AG08395 (cell line): ENCODE measurements around the gene C11orf58.
A peak's percentile ranks its signal among the peaks of the same experiment; 100 is the strongest.

Source experiments
- DNase-seq: peaks from one replicate; pipeline ENCODE4 v3.0.0; 2012; ENCODE audit warnings: mixed read lengths, low spot score

Gene C11orf58

DNA sequence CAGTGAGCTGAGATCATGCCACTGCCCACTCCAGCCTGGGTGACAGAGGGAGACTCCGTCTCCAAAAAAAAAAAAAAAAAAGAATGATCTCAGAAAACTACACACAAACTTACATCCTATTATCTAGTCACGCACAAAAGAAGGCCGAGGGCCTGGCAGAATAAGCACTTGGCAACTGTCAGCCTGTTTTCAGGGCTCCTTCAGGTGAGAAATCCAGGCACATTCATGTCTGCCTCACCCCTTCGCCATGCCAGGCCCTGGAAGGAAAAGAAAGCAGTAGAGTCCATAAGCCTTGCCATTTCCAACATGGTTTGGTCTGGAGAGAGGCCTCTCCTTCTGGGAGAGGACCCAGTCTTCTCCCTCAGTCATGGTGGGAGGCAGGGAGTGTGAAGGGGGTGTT is 30.9 kb downstream of the C11orf58 start:
- no peak for DNase-seq

DNA sequence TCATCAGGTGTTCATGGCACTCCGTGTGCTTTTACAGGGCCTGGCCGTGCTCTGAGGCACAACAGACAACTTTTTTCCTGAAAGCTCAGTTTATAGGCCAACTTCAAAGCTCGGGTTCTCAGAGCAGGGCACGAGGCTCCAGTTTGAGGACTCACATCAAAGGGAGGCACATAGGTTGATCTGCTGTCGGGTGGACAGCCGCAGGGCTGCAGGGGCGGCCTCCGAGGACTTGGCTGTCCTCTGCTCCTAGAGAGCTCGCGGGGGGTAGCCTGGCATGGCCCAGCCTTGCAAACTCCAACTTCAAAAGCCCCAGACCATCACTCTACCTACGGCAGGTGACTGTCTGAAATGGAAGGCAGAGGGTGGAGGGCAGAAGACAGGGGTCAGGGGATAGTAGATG is 31.6 kb downstream of the C11orf58 start:
- no peak for DNase-seq

- DNase-seq = no peak
These were observed 33.1 kb downstream of the C11orf58 start for GRCh38 chr11:16771350-16772140.

GRCh38 chr11:16772141-16772512 is 33.7 kb downstream of the C11orf58 start:
- no peak for DNase-seq

DNA sequence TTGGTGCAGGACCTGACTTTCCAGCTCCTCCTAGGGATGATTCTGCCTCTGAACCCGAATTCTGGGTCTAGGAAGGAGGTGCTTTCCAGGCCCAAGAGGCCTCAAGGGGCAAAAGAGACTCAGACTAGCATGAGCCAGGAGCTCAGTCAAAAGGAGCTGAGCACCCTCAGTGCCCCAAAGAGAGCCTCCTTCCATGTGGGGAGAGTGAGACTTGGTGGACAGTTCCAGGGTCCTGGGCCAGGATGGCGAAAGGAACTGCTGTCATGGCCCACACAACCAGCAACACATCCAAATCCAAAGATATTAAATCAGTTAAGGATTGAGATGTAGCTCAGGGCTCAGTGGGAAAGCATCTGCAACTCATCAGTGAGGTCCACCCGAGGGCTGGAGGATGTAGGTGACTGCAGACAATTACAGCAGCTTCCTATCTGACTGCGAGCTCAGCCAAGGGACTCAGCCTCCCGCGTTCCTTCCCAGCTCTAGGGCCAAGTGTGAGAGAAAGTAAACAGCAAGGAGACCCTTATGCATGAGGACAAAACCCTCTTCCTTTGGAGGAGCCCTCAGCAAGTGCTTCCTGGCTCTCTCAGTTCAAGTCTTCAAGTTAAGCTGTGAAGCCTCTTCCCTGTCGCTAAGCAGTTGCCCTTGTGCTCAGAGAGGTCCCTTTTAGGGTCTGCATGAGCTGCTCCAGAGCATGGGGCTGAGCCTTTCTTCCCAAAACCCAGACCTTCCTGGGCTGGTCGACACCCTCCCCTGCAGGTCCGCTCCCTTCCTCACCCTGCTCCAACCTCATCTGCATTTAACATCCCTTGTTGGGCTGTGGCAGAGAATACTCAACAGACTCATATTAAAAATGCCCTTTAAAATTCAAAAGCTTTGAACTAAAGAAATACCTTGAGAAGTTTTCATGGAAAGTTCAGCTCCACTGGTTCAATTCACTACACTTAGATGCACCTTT is 35.8 kb downstream of the C11orf58 start:
- DNase-seq = peak; percentile 31

DNA sequence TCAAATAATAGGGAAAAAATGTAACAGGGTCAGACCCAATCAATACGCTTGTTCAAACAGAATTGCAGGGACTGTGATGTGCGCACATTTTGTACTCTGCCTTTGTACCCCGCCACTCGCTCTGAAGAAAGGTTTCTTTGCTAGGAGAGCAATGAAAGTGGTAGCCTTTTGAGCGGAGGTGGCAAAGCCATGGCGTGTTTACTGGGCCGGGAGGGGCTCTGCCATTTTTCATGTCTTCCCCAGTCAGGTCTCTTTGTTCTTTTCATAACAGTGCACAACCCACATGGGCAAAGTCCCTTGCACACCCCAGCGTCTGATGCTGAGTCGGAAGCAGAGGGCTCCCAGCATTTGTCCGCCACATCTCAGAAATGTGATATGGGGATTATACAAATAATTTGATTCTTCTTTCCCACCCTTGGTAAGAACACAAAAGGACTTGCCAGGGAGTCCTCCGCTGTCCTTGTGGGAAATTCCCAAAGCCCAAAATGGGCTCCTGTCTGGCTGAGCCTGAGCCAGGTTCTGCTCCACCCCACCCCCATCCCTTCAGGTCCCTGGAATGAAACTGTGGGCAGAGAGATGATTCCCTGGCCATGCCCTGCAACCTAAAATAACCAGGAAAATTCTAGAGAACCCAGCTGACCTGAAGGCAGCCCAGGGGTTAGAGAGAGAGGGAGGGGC is 36.6 kb downstream of the C11orf58 start:
- no peak for DNase-seq

DNA sequence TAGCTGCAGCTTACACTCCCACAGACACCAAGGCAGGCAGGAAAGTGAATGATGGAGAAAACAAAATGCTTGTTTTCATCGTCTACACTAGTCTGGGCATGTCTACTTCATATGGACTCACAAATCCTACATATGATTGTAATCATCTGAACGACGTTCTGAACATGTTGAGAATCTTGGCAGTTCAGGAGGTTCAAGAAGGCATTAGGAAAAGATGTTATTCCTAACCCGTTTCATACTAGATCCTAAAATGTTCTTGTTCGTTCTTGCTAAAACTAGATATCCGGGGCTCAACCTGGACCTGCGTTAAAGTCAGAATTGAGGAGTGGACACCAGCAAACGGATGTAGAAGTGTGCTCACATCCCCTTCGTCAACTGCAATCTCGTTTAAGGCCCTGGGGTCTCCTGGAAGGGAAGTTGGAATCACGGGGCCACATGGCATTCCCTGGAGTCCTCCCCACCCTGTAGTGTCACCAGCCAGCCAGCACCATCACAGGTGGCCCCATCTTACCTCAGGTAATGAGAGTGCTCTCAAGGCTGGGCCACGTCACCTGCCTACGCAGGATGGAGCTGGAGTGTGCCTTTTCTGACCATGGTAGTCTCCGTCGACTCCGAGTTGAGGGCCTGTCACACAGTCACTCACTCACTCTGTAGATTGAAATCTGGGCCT is 37.3 kb downstream of the C11orf58 start:
- DNase-seq = no peak

GRCh38 chr11:16776711-16777612 is 38.5 kb downstream of the C11orf58 start:
- DNase-seq = peak; percentile 30

DNA sequence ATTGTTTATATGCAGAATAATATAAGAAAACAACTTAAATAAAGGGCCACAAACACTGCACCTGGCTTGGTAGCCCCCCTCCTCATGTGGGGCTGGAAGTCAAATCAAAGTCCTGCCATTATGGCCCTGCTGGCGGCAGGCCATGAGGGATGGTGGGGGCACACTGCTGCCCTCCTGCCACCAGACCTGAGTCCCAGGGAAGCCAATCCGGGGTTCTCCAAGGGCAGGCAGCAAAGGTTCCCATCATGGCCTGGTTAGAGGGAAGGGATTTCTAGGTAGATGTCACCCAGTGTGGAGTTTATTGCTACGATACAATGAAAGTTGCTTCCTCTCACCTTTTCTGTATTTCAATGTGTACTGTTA is 39.1 kb downstream of the C11orf58 start:
- DNase-seq = no peak

DNA sequence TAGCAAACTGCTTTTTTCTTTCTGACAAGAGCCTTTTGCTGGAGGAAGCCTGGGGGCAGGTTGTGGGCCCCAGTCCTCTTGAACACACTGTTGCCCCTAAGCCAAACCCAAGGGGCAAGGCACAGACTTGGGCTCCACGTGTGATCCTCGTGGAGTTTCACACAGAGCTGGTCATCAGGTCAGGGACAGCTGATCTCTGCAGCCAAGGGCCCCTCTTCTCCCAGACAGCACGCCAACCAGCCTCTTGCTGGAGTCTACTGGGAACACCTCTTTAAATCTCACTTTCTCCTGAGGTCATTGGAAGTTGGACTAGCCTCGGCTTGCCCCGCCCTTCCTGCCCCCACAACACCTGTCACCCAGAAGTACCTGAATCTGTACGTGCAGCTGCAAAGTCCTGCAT is 39.8 kb downstream of the C11orf58 start:
- DNase-seq = no peak

- no peak for DNase-seq
These were observed 40.4 kb downstream of the C11orf58 start for GRCh38 chr11:16778876-16779275.

GRCh38 chr11:16779436-16779835 is 41.0 kb downstream of the C11orf58 start:
- DNase-seq = no peak

- no peak for DNase-seq
These were observed 41.7 kb downstream of the C11orf58 start for GRCh38 chr11:16780146-16780545.

DNA sequence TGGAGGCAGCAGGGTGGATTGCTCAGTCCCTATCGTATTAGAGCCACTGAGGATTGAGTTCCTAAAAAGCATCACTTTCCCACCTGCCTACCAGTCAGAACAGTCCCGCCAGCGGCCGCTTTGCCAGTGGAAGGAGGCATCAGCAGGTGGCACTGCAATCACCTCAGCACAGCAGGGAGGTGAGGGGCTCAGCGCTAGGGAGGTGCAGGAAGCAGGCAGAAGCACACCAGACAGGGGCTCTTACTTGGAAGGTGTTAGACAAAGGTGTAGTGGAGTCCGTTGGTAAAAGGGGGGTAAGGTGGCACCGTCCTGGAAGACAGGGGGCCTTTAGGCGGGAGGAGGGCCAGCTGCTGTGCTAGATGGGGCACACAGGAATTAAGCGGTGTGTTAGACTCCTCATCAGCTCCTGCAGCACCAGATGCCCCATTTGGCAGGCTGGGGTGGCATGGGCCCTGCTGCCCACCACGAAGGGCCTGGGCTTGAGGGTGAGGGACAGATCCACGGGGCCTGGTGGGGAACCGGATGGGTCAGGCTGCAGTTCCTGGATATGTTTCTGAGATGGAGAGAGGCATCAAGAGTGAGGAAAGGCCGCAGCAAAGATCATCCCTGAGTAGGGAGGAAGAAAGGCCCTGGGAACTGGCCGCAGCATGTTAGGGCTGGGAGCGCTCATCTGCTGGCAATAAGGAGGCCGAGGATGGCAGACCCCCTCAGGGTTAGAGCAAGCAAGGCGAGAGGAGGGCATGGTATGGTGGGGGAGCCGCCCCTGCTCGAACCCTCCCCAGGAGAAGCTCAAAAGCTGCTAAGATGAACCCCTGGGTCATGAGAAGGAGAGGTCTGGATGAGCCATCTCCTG is 42.5 kb downstream of the C11orf58 start:
- no peak for DNase-seq

- no peak for DNase-seq
These were observed 43.8 kb downstream of the C11orf58 start for GRCh38 chr11:16781936-16782919.

DNA sequence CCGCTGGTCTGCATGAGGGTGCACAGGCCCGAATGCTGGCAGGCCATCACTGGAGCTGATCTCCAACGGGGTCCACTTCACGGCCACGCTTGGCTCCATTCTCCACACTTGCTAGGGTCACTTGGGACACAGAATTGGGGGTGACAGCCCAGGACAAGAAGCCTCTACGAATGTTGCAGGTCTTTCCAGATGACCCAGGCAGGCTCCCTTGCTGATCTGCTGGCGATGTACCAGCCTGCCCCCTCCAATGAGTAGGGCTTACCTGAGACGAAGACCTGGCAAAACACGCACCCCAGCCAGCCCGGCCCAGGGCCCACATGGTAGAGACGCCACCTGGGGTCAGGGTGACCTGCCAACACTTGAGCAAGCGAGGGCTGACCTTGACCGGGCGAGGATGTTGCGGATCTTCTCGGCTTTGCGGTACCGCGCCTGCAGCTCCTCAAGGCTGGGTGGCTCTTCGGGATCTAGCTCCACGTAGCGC is 44.9 kb downstream of the C11orf58 start:
- no peak for DNase-seq

DNA sequence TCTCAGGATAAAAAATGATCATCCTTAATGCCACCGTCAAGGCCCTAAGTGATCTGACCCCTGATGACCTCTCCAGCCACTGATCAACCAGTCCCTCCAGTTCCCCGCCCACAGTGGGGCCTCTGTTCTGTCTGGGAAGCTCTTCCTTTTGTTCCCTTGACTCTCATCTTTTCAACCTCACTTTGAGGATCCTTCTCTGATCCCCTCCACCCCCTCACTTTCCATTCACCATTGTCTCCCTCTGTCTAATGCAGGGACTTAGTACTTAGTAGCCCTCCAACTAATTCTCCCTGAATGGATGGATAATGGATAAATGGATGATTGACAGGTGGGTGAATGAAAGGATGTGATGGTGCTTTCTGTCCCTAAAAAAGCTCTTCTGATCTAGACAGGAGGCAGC is 45.6 kb downstream of the C11orf58 start:
- DNase-seq = no peak

GRCh38 chr11:16784666-16785065 is 46.2 kb downstream of the C11orf58 start:
- no peak for DNase-seq
